Karpas-422 (cell line): Measurements from ENCODE around the gene CFAP46. TPM values are rescaled to one million over a fixed set of nuclear protein-coding genes. Genes with fewer than 3 reads are reported as not detected.

Experiments
- DNase-seq: peaks from one replicate; pipeline ENCODE4 v3.0.0-alpha.2; 2015
- H2AFZ ChIP-seq: fragments of 200-600 bp; sonication (generic); 2 replicates; pipeline ENCODE4 v1.6.1; 2014; ENCODE audit warnings: antibody characterized with exemption, low read length, mixed read lengths
- H3K27ac ChIP-seq: fragments of 200-600 bp; sonication (generic); 2 replicates; pipeline ENCODE4 v1.5.1; 2014; ENCODE audit warnings: mild to moderate bottlenecking, low read length, moderate library complexity
- H3K27me3 ChIP-seq: fragments of 200-600 bp; sonication (generic); 2 replicates; pipeline ENCODE4 v1.6.1; 2014; ENCODE audit warnings: low read length, mixed read lengths
- H3K36me3 ChIP-seq: fragments of 200-600 bp; sonication (generic); 2 replicates; pipeline ENCODE4 v1.6.1; 2014; ENCODE audit warnings: low read length, mixed read lengths; ENCODE audit not compliant: insufficient read depth
- H3K4me1 ChIP-seq: fragments of 200-600 bp; sonication (generic); 2 replicates; pipeline ENCODE4 v1.6.1; 2014; ENCODE audit warnings: mild to moderate bottlenecking, low read length, mixed read lengths
- H3K4me2 ChIP-seq: fragments of 200-600 bp; sonication (generic); 2 replicates; pipeline ENCODE4 v1.6.1; 2014; ENCODE audit warnings: low read length, low read depth, mild to moderate bottlenecking; ENCODE audit not compliant: poor library complexity, severe bottlenecking
- H3K4me3 ChIP-seq: fragments of 200-600 bp; sonication (generic); 2 replicates; pipeline ENCODE4 v1.5.1; 2014; ENCODE audit warnings: mild to moderate bottlenecking, antibody characterized with exemption, low read length, mixed read lengths
- H3K79me2 ChIP-seq: fragments of 200-600 bp; sonication (generic); 2 replicates; pipeline ENCODE4 v1.6.1; 2014; ENCODE audit warnings: mild to moderate bottlenecking, low read length, mixed read lengths
- H3K9ac ChIP-seq: fragments of 200-600 bp; sonication (generic); 2 replicates; pipeline ENCODE4 v1.6.0; 2014; ENCODE audit warnings: low read length
- H3K9me2 ChIP-seq: fragments of 200-600 bp; sonication (generic), shearing (Covaris generic); replicated peaks from 2 replicates; pipeline ENCODE4 v1.6.0; 2014; ENCODE audit warnings: mild to moderate bottlenecking, low read length, moderate library complexity; ENCODE audit not compliant: insufficient read depth
- H3K9me3 ChIP-seq: fragments of 300-700, 200-600 bp; sonication (generic); 2 replicates; pipeline ENCODE4 v1.6.1; 2014; ENCODE audit warnings: low read length, mixed read lengths
- H4K20me1 ChIP-seq: fragments of 200-600 bp; sonication (generic); 2 replicates; pipeline ENCODE4 v1.6.1; 2014; ENCODE audit warnings: mild to moderate bottlenecking, antibody characterized with exemption, low read length, low read depth; ENCODE audit not compliant: insufficient read depth
- total RNA-seq: library from RNA; depleted of rRNA; stranded (reverse); fragments of >200 nt; shearing (Covaris generic); gene quantifications from 2 replicates; pipeline ENCODE4 v1.2.3, GENCODE V29; 2014; ENCODE audit warnings: low replicate concordance

Gene CFAP46
- total RNA-seq, 1 experiment from 2014 or later: 0.22 TPM

DNA sequence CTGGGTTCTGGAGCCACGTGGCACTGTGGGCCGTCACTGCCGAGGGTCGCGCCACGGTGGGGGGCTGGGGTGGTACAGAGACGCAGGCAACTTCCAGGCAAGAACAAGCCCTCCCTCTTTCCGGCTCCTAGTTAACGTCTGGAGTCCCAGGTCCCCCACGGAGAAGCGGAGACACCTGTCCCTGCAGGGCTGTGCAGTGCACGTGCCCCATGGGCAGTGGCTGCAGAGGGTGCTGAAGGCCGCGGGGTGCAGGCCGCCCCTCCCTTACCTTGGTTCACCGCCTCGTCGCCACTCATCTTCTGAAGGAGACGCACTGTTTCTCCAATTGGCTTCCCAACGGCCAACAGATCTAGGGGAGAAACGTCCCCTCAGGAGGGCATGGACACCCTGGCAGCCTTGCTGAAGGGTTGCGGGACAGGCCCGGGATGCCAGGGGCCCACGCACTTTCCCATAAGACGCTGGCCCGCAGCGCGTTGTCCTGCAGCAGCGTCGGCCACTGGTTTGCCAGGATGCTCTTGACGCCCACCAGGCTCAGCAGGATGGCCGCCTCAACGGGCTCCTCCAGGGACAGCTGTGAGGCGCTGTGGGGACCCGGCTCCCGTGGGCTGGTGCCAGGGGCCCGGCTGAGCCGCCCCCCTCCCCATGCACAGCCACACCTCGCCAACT, 132.1 kb downstream of the CFAP46 start:
- Histone ChIP-seq H3K36me3 (no peaks in the 10 kb centered on the region), H3K9me2 (no peaks in the 10 kb centered on the region), H3K79me2 (no peaks in the 10 kb centered on the region), H3K4me2 (no peak overlapping the region), H4K20me1 (no peaks in the 10 kb centered on the region), H3K4me3 (no peak overlapping the region), H3K4me1 (no peaks in the 10 kb centered on the region), H3K27me3 (no peaks in the 10 kb centered on the region), H3K27ac (no peak overlapping the region), H3K9me3 (no peaks in the 10 kb centered on the region), H3K9ac (no peak overlapping the region), H2AFZ (no peak overlapping the region)
- DNase-seq: no peak

DNA sequence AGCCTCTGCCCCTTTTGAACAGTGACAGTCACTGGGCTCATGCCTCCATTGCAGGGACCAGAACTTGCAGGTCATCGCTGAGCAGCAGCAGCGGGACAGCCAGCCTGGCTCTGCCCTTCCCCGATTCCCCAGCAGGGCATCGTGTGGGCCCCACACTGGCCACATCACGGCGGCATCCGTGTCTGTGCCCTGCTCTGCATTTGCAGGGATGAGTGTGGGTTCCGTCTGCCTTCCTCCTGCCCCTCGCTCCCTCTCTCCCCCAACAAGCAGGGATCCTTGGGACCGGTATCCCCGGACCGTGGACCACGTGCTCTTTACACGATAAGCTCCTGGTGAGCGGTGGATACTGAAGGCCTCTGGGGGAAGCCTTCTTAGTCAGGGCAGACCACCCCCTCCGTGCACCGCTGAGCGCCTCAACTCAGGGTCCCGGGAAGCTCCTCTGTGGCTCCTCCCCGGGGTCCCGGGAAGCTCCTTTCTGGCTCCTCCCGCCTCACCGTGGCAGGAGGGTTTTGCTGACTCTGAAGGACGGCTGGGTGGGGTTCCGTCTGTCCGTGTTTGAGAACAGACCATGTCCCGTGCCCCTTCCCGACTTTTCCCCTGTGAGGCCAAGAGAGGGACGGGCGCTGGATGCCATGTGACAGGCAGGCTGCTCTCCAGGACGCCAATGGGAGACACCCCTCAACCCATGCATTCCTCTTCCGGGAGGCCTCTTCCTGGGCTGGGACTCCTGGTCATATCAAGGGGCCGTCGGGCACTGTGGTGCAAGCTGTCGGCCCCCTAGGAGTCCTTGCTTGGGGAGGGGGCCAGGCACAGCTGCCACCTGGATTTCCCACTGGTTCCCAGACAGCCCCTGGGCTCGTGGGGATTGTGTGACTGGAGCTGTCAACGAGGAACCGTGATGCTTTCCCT, 132.9 kb downstream of the CFAP46 start:
- no peaks in the 10 kb centered on the region for H3K27me3 ChIP-seq
- no peak for DNase-seq
- no peak overlapping the region for H3K9ac ChIP-seq

DNA sequence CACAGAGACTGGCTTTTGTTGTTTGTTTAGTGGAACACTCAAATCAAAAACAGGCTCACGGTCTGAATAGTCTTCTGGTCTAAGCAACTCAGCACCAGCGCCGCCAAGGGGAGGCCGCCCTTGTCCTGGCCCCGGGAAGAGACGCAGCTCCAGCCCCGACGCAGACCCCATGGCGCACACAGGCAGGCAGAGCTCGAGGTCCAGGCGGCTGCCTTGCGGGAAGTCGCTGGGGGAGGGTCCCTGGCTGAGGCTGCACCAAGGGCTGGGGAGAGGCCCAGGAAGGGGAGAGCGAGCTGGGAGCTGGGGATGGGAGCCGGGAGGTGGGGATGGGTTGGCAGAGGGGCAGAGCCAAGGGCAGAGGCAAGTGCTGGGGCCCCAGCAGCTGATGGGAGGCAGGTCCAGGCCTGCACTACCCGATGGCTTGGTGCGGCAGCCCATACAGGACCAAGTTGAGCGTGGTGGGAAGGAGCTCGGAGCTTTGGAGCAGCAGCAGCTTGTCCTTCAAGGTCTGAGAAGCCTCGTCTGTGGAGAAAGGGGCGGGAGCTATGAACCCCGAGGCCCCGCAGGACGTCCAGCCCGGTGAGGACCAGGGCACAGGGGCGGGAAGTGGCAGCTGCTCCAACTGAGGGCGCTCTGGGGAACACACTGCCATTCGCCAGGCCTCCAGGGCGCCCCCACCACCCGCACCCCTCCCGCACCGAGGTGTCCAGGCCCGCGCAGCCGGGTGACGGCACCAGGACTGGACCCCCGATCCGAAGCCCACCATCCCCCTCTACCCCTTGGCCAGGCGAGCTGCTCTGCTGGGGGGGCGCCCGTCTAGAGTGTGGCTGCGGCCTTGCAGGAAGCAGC, 133.8 kb downstream of the CFAP46 start:
- Histone ChIP-seq H3K27ac (no peak overlapping the region), H3K4me2 (no peak overlapping the region), H3K4me1 (no peaks in the 10 kb centered on the region), H3K9me3 (no peaks in the 10 kb centered on the region), H3K36me3 (no peaks in the 10 kb centered on the region), H3K9me2 (no peaks in the 10 kb centered on the region), H3K27me3 (no peaks in the 10 kb centered on the region), H3K9ac (no peak overlapping the region), H4K20me1 (no peaks in the 10 kb centered on the region), H3K4me3 (no peak overlapping the region), H3K79me2 (no peaks in the 10 kb centered on the region), H2AFZ (no peak overlapping the region)
- no peak for DNase-seq

More for the DNA sequence above, 132.9 kb downstream of the CFAP46 start:
- Histone ChIP-seq H3K79me2 (no peaks in the 10 kb centered on the region), H3K36me3 (no peaks in the 10 kb centered on the region), H2AFZ (no peak overlapping the region), H3K4me2 (no peak overlapping the region), H3K4me1 (no peaks in the 10 kb centered on the region), H3K9me3 (no peaks in the 10 kb centered on the region), H3K4me3 (no peak overlapping the region), H4K20me1 (no peaks in the 10 kb centered on the region), H3K27ac (no peak overlapping the region), H3K9me2 (no peaks in the 10 kb centered on the region)

DNA sequence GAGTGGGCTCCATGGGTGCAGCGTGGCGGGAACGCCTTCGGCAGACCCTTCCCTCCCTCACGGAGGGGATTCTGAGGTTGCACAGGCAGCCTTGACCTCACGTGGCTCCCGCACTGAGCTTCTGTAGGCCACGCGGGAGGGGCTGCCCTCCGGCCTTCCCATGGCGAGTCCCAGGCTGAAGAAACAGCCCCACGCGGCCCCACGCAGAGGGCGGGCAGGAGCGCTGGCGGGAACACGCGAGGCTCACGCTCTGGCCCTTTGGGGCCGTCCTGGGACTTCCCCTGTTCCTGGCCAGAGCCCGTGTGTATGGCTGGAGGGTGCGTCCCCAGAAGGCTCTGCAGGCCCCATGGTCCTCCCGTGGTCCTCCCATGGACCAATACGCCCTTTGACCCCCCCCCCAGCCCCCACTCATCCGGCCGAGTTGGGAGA, 134.7 kb downstream of the CFAP46 start:
- H3K27ac ChIP-seq: no peak overlapping the region
- no peak overlapping the region for H3K4me3 ChIP-seq
- H3K27me3 ChIP-seq: no peaks in the 10 kb centered on the region
- no peaks in the 10 kb centered on the region for H3K79me2 ChIP-seq
- no peaks in the 10 kb centered on the region for H3K9me3 ChIP-seq
- DNase-seq: no peak
- no peaks in the 10 kb centered on the region for H3K36me3 ChIP-seq
- no peaks in the 10 kb centered on the region for H3K9me2 ChIP-seq
- H4K20me1 ChIP-seq: no peaks in the 10 kb centered on the region
- no peak overlapping the region for H2AFZ ChIP-seq
- H3K4me2 ChIP-seq: no peak overlapping the region
- H3K9ac ChIP-seq: no peak overlapping the region
- H3K4me1 ChIP-seq: no peaks in the 10 kb centered on the region

DNA sequence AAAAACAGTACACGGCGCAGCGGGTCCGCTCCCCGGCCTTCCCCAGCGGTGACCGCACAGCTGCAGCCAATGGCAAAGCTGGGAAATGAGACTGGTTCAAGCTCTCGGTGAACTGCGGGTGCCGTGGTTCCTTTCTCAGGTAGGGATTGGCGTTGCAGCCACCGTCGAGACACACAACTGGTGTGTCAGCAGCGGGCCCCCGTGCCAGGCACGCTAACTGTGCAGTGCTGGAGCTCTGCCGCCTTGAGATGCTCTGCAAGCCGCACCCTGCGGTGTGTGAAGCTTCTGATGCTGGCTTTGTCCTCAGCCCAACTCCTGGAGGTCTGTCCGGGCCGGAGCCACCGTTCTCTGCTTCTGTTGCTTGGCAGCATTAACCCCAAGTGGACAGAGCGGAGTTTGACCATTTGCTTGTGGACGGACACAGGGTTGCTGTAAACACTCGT, 135.8 kb downstream of the CFAP46 start:
- H3K36me3 ChIP-seq: no peaks in the 10 kb centered on the region
- DNase-seq: no peak
- H3K9me2 ChIP-seq: no peaks in the 10 kb centered on the region
- H3K4me3 ChIP-seq: no peak overlapping the region
- H2AFZ ChIP-seq: no peak overlapping the region
- no peaks in the 10 kb centered on the region for H3K9me3 ChIP-seq
- H3K27ac ChIP-seq: no peak overlapping the region
- H3K79me2 ChIP-seq: no peaks in the 10 kb centered on the region
- H3K9ac ChIP-seq: no peak overlapping the region
- H3K27me3 ChIP-seq: no peaks in the 10 kb centered on the region
- H4K20me1 ChIP-seq: no peaks in the 10 kb centered on the region
- H3K4me1 ChIP-seq: no peaks in the 10 kb centered on the region
- no peak overlapping the region for H3K4me2 ChIP-seq

DNA sequence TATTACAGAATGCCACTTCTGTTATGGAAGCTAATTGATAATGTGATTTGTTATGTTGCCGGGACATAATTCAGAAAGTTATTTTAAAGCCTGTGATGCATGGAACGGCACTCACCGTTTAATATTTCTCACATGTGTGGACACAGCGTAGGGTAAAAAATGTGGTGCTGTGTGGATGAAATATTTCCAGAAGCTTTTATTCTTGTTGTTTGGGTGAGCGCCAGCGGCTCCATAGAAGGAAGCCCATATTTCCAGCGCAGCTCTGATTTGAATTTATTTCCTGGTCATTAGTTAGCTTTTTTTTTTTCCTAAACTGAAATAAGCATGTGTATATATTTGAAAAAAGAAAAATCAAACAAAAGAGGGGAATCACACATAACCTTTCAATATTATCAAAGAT, 136.3 kb downstream of the CFAP46 start:
- Histone ChIP-seq H4K20me1 (no peaks in the 10 kb centered on the region), H3K4me2 (no peak overlapping the region), H3K4me1 (no peaks in the 10 kb centered on the region), H3K79me2 (no peaks in the 10 kb centered on the region), H3K9ac (no peak overlapping the region), H3K9me3 (no peaks in the 10 kb centered on the region), H3K4me3 (no peak overlapping the region), H3K27ac (no peak overlapping the region), H3K36me3 (no peaks in the 10 kb centered on the region), H3K27me3 (no peaks in the 10 kb centered on the region), H2AFZ (no peak overlapping the region), H3K9me2 (no peaks in the 10 kb centered on the region)
- DNase-seq: no peak

DNA sequence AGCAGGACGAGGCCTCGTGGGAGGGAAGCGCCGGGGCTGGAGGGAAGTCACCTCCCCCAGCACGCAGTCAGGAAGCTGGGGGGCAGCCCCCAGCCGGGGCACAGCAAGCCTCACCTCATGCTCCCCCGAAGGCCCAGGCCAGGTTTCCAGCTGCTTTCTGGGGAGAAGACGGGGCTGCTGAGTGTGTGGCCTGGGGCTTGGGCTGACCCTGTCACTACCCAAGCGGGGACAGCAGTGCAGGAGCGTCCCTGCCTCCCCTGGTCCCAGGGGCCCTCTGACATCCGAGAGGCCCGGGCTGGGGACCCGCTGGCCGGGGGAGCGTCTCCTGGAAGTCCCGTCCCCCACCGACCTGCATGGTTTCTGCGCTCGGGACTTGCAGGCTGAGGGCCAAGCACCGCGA, 136.8 kb downstream of the CFAP46 start:
- no peaks in the 10 kb centered on the region for H3K4me1 ChIP-seq
- no peaks in the 10 kb centered on the region for H3K9me3 ChIP-seq
- H3K4me2 ChIP-seq: no peak overlapping the region
- H3K27ac ChIP-seq: no peak overlapping the region
- H3K9me2 ChIP-seq: no peaks in the 10 kb centered on the region
- no peak for DNase-seq
- H3K79me2 ChIP-seq: no peaks in the 10 kb centered on the region
- no peak overlapping the region for H2AFZ ChIP-seq
- H3K9ac ChIP-seq: no peak overlapping the region
- no peaks in the 10 kb centered on the region for H3K27me3 ChIP-seq
- no peaks in the 10 kb centered on the region for H3K36me3 ChIP-seq
- no peak overlapping the region for H3K4me3 ChIP-seq
- H4K20me1 ChIP-seq: no peaks in the 10 kb centered on the region
